GM10248 (cell line): ENCODE data around the gene LCNL1.

Experiments used
- CTCF ChIA-PET: fragments of 300-600 bp; sonication (Branson Sonifier 250); formaldehyde crosslinking; extraction: SDS; loops from one replicate; lab custom pipeline; 2021; ENCODE audit warnings: antibody characterized with exemption; lab: Yijun Ruan, JAX
- POLR2A ChIA-PET: fragments of 350-650 bp; sonication (Branson Sonifier 250); formaldehyde crosslinking; extraction: SDS; loops from one replicate; lab custom pipeline; 2020; ENCODE audit warnings: antibody characterized with exemption; lab: Yijun Ruan, JAX
- DNase-seq: peaks from one replicate; pipeline ENCODE4 v3.0.0; 2012; ENCODE audit errors: extremely low spot score
- CTCF ChIP-seq: IDR thresholded peaks from 2 replicates; pipeline ENCODE4 v1.5.1; 2012; ENCODE audit warnings: mild to moderate bottlenecking, low read depth; ENCODE audit errors: extremely low read depth, missing control alignments, control extremely low read depth

Gene LCNL1

DNA sequence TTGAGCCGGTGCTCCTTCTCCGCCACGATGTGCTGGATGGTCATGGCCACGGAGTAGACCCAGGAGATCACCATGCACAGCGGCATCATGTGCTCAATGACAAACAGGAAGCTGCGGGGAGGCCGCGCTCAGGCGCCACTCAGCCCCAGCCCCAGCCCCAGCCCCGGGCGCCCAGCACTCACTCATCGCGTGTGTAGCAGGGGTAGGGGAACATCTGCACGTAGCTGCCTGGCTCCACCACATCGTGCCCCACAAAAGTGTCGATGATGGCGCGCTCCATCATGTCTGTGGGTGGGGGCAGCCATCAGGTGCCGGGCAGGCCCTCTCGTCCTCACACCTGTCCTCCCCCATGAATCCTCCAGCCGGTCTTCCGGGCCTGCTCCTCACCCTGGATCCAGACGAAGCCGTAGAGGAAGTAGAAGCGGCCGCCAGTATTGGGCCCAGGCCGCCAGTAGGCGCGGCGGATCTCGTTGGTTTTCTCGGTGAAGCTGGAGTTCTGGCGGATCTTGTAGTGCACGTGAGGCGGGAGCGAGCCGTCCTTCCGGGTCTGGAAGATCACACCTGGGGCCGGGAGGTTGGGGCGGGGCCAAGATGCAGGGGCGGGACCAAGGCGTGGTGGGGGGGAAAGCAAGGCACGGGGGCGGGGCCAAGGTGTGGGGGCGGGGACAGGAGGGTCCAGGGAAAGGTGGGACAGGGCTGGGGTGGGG lies 35.2 kb downstream of the LCNL1 start:
- POLR2A ChIA-PET: no interaction called here
- DNase-seq: no peak
- CTCF ChIA-PET: interaction anchor here (2.3 to 5.1 kb wide), 2 partner anchors 11 to 29 kb away, joined by 6 to 39 read pairs; partner anchors contain the start of genes ABCA2 and NPDC1
- TF ChIP-seq CTCF: no peak

GRCh38 chr9:137018761-137019559 lies 36.2 kb downstream of the LCNL1 start:
- POLR2A ChIA-PET: no interaction called here
- CTCF ChIA-PET: interaction anchor here (1.1 to 5.1 kb wide), 6 partner anchors 10 to 45 kb away, joined by 3 to 39 read pairs (median 5); partner anchors contain the start of genes ABCA2 and NPDC1
- DNase-seq: no peak
- TF ChIP-seq CTCF: no peak

DNA sequence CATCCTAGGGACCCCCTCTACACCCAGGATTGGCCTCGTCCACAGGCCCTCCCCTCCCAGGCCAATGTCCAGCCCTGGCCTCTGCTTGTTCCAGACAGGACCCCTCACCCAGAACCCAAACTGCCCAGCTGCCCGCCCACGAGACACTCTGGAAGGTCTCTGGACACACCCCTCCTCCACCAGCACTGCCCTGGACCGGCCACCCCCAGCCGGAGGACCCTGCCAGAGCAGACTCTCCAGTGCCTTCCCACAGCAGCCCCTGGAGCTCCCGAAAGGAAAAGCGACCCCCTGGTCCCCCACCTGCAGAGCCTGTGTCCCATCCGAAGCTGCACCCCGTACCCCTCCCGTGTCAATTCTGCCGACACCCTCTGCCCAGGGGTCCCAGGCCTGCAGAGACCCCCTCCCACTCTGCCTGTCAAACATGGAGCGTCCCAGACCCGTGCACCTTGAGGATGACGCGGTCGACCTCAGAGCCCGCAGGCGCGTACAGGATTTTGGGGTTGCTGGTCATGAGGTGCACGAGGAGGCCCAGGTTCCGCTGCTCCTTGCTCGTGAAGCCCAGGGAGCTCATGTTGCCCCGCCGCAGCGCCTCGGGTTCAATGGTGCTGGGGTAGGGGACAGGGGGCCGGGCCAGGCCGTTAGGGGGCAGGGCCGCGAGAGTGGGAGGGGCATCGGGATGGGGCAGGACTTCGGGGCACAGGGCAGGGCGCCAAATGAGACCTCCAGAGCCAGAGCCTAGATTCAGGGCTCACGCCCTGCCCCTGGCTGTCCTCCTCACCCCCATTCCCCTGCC lies 37.3 kb downstream of the LCNL1 start:
- CTCF ChIA-PET: interaction anchor here (1.2 to 5.1 kb wide), 6 partner anchors 9 to 72 kb away, joined by 4 to 39 read pairs (median 5); partner anchors contain the start of genes ABCA2 and NPDC1
- no peak for TF ChIP-seq CTCF
- POLR2A ChIA-PET: no interaction called here
- DNase-seq: no peak

- no peak for TF ChIP-seq CTCF
- POLR2A ChIA-PET: no interaction called here
- CTCF ChIA-PET: interaction anchor here (1.1 to 5.1 kb wide), 7 partner anchors 8 to 281 kb away, joined by 3 to 39 read pairs (median 4); partner anchors contain the start of genes ABCA2 and NRARP
- no peak for DNase-seq
Observed at GRCh38 chr9:137020771-137021567, 38.2 kb downstream of the LCNL1 start.

DNA sequence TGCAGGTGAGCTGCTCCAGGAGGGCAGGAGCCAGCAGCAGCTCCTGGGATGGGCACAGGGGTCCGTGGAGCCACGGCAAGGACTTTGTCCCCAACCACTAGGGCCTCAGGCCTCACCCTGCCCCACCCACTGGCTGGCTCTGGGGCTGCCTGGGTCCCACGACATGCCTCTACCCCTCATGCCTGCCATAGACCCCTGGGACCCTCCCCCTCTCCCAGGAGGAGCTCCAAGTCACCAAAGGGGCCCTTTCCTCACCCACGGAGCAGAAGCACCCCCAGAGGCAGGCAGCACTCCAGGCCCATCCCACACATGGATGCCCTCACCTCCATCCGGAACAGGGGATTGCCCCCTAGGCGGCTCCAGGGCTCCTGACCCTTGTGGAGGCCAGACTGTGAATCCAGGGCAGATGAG lies 38.8 kb downstream of the LCNL1 start:
- POLR2A ChIA-PET: no interaction called here
- no peak for DNase-seq
- TF ChIP-seq CTCF: no peak
- CTCF ChIA-PET: interaction anchor here (1.1 to 5.1 kb wide), 6 partner anchors 8 to 281 kb away, joined by 3 to 39 read pairs (median 4); partner anchors contain the start of genes ABCA2 and NRARP
